SK-N-SH treated with all-trans-retinoic acid at 6 μM for 48 hours (cell line): ENCODE data around the gene WSCD2.

ENCODE experiments used
- ATAC-seq: fragments of 200-7000 bp; cut with Tn5 transposase; 3 replicates; pipeline ENCODE4 v1.9.1; 2020; ENCODE audit warnings: mild to moderate bottlenecking, moderate library complexity
- BACH2 ChIP-seq: fragments of 250-450 bp; sonication (Bioruptor Pico); IDR thresholded peaks from 2 replicates; pipeline ENCODE4 v1.9.0; 2021; ENCODE audit warnings: mild to moderate bottlenecking, borderline replicate concordance
- CREB5 ChIP-seq: fragments of 250-450 bp; sonication (Bioruptor Pico); IDR thresholded peaks from 2 replicates; pipeline ENCODE4 v1.5.1; 2020; ENCODE audit warnings: low read depth, mild to moderate bottlenecking, moderate library complexity
- CSDC2 ChIP-seq: fragments of 250-450 bp; sonication (Bioruptor Pico); IDR thresholded peaks from 2 replicates; pipeline ENCODE4 v1.5.0; 2020; ENCODE audit warnings: mild to moderate bottlenecking, moderate library complexity
- TCF4 ChIP-seq: fragments of 250-450 bp; sonication (Bioruptor Pico); IDR thresholded peaks from 2 replicates; pipeline ENCODE4 v1.8.0; 2021; ENCODE audit warnings: mild to moderate bottlenecking, moderate library complexity, borderline replicate concordance
- TOX ChIP-seq: fragments of 250-450 bp; sonication (Bioruptor Pico); IDR thresholded peaks from 2 replicates; pipeline ENCODE4 v1.8.0; 2021; ENCODE audit warnings: mild to moderate bottlenecking, moderate library complexity, borderline replicate concordance
- ZFP3 ChIP-seq: fragments of 250-450 bp; sonication (Bioruptor Pico); IDR thresholded peaks from 2 replicates; pipeline ENCODE4 v1.5.0; 2020; ENCODE audit warnings: mild to moderate bottlenecking, moderate library complexity
- ZNF70 ChIP-seq: fragments of 450-650 bp; formaldehyde crosslinking; IDR thresholded peaks from 2 replicates; pipeline ENCODE4 v1.5.0; 2020; ENCODE audit warnings: mild to moderate bottlenecking, moderate library complexity
- ZNF8 ChIP-seq: fragments of 450-650 bp; formaldehyde crosslinking; IDR thresholded peaks from 2 replicates; pipeline ENCODE4 v1.5.0; 2020; ENCODE audit warnings: mild to moderate bottlenecking, moderate library complexity
- TF ChIP-seq, protein P1 (sequence below): fragments of 250-450 bp; sonication (Bioruptor Pico); IDR thresholded peaks from 2 replicates; pipeline ENCODE4 v1.5.0; 2020; ENCODE audit warnings: mild to moderate bottlenecking, moderate library complexity
- TF ChIP-seq, protein P2 (sequence below): fragments of 250-450 bp; sonication (Bioruptor Pico); IDR thresholded peaks from 2 replicates; pipeline ENCODE4 v1.8.0; 2021; ENCODE audit warnings: low read depth, mild to moderate bottlenecking, moderate library complexity, borderline replicate concordance
- TF ChIP-seq, protein P3 (sequence below): fragments of 250-450 bp; sonication (Bioruptor Pico); IDR thresholded peaks from 2 replicates; pipeline ENCODE4 v1.8.0; 2020; ENCODE audit warnings: mild to moderate bottlenecking, moderate library complexity, borderline replicate concordance

WSCD2 gene

GRCh38 chr12:108269224-108269623 is 140.1 kb downstream of the WSCD2 start (continued):
- TF ChIP-seq, protein P1, sequence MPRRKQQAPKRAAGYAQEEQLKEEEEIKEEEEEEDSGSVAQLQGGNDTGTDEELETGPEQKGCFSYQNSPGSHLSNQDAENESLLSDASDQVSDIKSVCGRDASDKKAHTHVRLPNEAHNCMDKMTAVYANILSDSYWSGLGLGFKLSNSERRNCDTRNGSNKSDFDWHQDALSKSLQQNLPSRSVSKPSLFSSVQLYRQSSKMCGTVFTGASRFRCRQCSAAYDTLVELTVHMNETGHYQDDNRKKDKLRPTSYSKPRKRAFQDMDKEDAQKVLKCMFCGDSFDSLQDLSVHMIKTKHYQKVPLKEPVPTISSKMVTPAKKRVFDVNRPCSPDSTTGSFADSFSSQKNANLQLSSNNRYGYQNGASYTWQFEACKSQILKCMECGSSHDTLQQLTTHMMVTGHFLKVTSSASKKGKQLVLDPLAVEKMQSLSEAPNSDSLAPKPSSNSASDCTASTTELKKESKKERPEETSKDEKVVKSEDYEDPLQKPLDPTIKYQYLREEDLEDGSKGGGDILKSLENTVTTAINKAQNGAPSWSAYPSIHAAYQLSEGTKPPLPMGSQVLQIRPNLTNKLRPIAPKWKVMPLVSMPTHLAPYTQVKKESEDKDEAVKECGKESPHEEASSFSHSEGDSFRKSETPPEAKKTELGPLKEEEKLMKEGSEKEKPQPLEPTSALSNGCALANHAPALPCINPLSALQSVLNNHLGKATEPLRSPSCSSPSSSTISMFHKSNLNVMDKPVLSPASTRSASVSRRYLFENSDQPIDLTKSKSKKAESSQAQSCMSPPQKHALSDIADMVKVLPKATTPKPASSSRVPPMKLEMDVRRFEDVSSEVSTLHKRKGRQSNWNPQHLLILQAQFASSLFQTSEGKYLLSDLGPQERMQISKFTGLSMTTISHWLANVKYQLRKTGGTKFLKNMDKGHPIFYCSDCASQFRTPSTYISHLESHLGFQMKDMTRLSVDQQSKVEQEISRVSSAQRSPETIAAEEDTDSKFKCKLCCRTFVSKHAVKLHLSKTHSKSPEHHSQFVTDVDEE (CRISPR knock-in tag): no peak
- TF ChIP-seq CREB5 (CRISPR knock-in tag) (no peak), TCF4 (CRISPR knock-in tag) (no peak), ZNF70 (CRISPR knock-in tag) (no peak), BACH2 (CRISPR knock-in tag) (no peak)

GRCh38 chr12:108270035-108270848 is 141.2 kb downstream of the WSCD2 start:
- ATAC-seq: no peak
- TF ChIP-seq ZNF8 (CRISPR knock-in tag) (no peak), TCF4 (CRISPR knock-in tag) (peak; percentile 32; the same call in 1 of the 2 replicates)

- no peak for ATAC-seq
- TF ChIP-seq, protein P2, sequence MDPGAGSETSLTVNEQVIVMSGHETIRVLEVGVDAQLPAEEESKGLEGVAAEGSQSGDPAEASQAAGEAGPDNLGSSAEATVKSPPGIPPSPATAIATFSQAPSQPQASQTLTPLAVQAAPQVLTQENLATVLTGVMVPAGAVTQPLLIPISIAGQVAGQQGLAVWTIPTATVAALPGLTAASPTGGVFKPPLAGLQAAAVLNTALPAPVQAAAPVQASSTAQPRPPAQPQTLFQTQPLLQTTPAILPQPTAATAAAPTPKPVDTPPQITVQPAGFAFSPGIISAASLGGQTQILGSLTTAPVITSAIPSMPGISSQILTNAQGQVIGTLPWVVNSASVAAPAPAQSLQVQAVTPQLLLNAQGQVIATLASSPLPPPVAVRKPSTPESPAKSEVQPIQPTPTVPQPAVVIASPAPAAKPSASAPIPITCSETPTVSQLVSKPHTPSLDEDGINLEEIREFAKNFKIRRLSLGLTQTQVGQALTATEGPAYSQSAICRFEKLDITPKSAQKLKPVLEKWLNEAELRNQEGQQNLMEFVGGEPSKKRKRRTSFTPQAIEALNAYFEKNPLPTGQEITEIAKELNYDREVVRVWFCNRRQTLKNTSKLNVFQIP (CRISPR knock-in tag): no peak
- TF ChIP-seq CREB5 (CRISPR knock-in tag) (no peak), ZNF8 (CRISPR knock-in tag) (no peak), TCF4 (CRISPR knock-in tag) (no peak)
These were observed 141.7 kb downstream of the WSCD2 start for GRCh38 chr12:108270849-108271143.

GRCh38 chr12:108271951-108272872 is 143.1 kb downstream of the WSCD2 start:
- no peak for ATAC-seq
- no peak for TF ChIP-seq TOX (CRISPR knock-in tag)
- TF ChIP-seq TCF4 (CRISPR knock-in tag): peak; percentile 31; the same call in 1 of the 2 replicates
- TF ChIP-seq, protein P3, sequence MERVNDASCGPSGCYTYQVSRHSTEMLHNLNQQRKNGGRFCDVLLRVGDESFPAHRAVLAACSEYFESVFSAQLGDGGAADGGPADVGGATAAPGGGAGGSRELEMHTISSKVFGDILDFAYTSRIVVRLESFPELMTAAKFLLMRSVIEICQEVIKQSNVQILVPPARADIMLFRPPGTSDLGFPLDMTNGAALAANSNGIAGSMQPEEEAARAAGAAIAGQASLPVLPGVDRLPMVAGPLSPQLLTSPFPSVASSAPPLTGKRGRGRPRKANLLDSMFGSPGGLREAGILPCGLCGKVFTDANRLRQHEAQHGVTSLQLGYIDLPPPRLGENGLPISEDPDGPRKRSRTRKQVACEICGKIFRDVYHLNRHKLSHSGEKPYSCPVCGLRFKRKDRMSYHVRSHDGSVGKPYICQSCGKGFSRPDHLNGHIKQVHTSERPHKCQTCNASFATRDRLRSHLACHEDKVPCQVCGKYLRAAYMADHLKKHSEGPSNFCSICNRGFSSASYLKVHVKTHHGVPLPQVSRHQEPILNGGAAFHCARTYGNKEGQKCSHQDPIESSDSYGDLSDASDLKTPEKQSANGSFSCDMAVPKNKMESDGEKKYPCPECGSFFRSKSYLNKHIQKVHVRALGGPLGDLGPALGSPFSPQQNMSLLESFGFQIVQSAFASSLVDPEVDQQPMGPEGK: no peak
- no peak for TF ChIP-seq CSDC2 (CRISPR knock-in tag)
- no peak for TF ChIP-seq ZFP3 (CRISPR knock-in tag)
- TF ChIP-seq, all 23 proteins: peak for 1

DNA sequence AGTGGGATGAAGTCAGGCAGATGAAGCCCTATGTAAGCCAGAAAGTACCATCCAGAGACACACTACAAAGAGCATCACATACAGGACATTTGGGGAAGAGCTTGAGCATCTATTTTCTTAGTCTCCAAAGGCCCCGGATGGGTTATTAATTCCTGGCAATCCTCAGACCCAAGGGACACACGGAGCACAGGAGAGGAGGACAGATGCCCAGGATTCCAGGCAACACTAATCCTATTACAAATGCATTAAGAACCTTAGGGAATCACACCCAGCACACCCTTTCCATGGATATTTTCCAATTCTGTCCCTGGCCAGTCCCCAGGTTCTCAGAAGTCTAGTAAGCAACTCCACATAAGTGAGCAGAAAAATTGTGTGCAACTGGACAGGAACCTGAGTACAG is 144.1 kb downstream of the WSCD2 start:
- ATAC-seq: no peak
- TF ChIP-seq ZNF70 (CRISPR knock-in tag) (no peak; the same call in 1 of the 2 replicates), TCF4 (CRISPR knock-in tag) (peak; percentile 24; the same call in 1 of the 2 replicates)
